ENCODE measurements around the gene CKAP2. TPM values are rescaled to one million over a fixed set of nuclear protein-coding genes. Genes with fewer than 3 reads are reported as not detected.
"Not testable (repeated sequence)": the region's sequence is repeated elsewhere in the genome, so short reads cannot be mapped to it uniquely, and the experiment has no call there.

Gene CKAP2, protein sequence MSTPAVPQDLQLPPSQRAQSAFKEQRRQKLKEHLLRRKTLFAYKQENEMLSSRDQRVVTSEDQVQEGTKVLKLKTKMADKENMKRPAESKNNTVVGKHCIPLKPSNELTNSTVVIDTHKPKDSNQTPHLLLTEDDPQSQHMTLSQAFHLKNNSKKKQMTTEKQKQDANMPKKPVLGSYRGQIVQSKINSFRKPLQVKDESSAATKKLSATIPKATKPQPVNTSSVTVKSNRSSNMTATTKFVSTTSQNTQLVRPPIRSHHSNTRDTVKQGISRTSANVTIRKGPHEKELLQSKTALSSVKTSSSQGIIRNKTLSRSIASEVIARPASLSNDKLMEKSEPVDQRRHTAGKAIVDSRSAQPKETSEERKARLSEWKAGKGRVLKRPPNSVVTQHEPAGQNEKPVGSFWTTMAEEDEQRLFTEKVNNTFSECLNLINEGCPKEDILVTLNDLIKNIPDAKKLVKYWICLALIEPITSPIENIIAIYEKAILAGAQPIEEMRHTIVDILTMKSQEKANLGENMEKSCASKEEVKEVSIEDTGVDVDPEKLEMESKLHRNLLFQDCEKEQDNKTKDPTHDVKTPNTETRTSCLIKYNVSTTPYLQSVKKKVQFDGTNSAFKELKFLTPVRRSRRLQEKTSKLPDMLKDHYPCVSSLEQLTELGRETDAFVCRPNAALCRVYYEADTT
- polyA plus RNA-seq (ENCODE audit: insufficient read length in 4 of 4) = 10 to 100 TPM; 48.2 to 59.1 (median 52.5) TPM

DNA sequence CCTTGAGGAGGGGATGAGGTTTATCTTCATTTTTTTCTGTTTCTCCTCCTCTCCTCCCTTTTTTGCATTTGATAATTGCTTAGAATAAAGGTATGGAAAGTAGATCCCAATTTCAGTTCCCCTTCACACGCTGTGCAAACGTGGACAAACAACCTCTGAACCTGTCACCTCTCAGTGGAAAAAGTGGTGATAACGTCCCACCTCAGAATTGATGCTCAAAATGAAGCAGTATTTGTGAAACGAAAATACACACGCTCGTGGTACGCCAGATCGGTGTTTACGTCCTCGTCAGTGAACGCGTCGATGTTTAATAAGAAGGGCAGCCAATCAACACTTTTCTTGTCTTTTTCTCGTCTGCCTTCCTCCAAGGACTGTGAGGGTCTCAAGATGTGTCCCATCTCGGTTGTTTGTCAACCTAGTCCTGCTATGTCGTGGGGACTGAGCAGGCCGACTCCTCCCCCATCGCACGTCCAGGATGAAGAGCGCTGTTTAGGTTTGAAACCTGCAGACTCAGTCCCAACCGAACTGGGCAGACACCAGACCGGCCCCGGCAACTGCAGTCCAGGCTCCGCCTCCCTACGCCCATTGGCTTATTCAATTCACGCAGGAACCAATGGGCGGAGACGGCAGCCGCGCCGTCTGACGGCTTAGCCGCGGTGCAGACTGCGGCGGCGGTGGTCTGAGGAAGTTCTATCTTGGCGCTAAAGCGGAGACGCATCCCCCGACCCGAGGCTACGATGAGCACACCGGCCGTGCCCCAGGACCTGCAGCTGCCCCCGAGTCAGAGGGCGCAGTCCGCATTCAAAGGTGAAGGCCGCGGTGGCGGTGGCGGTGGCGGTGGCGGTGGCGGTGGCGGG is at the start of gene CKAP2:
CKAP2 (plus strand) TSS at position 659 of the 857 bp plus-strand sequence; CDS start at position 738, 79 bp downstream.
- DNase-seq (ENCODE audit: low read depth in 4 of 4, low spot score in 2 of 4) = peak; percentile 80 to 90 (median 90)

DNA sequence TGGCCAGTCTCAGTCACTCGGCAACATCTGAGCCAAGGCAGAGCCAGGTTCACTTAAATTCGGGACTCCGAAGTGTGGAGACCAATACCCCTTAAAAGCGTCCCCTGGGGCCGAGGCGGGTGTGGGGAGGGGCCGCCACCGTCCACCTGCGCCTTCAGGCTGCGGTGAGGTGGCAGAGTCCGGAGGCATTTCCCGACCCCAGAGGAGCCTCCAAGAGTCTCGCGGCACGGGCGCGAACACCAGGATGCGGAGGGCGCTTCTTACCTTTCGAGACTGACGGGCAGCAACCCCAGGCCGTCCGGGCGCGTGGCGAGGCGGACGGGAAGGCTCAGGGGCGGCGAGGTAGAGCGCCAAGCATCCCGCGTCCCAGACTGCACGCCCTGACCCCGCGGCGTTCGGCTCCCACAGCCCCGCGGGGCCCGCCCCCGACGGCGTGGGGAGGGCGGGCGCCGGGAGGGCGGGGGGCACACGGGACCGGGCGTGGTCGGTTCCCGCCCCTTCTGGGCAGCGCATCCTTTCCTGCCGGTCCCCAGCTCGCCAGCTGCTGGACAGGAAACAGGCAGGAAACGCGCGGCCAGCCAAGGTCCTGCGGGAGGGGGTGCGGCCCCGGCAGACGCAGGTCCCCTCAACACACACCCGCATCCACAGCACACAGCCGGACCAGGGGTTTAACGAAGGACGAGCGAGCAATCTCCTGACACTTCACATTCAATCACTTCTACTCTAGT is 49.3 kb upstream of the CKAP2 start, which contains the start of gene THSD1:
THSD1 (minus strand) TSS at position 406 of the 728 bp plus-strand sequence. CDS start 3,572 bp downstream, outside the sequence.
- peak in 1 of 4 donors; percentile 6 for DNase-seq (ENCODE audit: low read depth in 4 of 4, low spot score in 2 of 4)

DNA sequence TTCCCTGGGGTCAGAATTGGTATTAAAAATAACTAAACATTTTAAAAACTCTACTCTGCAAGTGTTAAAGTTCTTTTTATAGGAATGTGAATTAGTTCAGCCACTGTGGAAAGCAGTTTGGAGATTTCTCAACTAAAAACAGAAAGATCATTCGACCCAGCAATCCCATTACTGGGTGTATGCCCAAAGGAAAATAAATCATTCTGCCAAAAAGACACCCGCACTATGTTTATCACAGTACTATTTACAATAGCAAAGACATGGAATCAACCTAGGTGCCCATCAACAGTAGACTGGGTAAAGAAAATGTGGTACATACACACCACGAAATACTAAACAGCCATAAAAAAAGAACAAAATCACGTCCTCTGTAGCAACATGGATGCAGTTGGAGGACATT is 48.6 kb upstream of the CKAP2 start:
- DNase-seq (ENCODE audit: low read depth in 4 of 4, low spot score in 2 of 4) = no peak

DNA sequence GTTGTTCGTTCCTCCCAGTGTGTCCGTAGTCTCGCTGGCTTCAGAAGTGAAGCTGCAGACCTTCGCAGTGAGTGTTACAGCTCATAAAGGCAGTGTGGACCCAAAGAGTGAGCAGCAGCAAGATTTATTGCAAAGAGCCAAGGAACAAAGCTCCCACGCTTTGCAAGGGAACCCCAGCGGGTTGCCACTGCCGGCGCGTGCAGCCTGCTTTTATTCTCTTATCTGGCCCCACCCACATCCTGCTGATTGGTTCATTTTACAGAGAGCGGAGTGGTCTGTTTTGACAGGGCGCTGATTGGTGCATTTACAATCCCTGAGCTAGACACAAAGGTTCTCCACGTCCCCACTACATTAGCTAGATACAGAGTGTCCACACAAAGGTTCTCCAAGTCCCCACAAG is 47.8 kb upstream of the CKAP2 start:
- not testable (repeated sequence) for DNase-seq (ENCODE audit: low read depth in 4 of 4, low spot score in 2 of 4)

DNA sequence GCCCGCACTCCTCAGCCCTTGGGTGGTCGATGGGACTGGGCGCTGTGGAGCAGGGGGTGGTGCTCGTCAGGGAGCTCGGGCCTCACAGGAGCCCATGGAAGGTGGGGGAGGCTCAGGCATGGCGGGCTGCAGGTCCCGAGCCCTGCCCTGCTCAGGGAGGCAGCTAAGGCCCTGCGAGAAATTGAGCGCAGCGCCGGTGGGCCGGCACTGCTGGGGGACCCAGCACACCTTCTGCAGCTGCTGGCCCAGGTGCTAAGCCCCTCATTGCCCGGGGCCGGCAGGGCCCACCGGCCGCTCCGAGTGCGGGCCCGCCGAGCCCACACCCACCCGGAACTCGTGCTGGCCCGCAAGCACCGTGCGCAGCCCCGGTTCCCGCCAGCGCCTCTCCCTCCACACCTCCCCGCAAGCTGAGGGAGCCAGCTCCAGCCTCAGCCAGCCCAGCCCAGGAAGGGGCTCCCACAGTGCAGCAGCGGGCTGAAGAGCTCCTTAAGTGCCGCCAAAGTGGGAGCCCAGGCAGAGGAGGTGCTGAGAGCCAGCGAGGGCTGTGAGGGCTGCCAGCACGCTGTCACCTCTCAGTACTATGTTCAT is 47.1 kb upstream of the CKAP2 start:
- not testable (repeated sequence) for DNase-seq (ENCODE audit: low read depth in 4 of 4, low spot score in 2 of 4)

DNA sequence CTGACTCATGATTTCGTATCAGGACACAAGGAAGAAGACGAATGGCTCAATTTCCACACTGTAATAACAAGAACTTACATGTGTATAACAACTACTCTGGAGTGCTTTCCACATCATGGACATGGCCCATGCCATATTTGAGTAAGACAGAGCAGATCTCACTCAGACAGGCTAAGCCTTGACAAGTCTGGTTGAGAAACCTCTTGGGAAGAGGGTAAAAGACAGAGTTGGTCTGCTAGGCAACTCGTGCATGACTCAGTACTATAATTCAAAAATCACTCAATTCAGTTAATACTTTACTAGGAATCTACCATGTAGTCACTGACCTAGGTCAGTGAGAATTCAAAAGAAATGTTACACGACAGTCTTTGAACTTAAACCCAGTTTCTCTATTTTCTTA is 43.6 kb upstream of the CKAP2 start:
- no peak for DNase-seq (ENCODE audit: low read depth in 4 of 4, low spot score in 2 of 4)

DNA sequence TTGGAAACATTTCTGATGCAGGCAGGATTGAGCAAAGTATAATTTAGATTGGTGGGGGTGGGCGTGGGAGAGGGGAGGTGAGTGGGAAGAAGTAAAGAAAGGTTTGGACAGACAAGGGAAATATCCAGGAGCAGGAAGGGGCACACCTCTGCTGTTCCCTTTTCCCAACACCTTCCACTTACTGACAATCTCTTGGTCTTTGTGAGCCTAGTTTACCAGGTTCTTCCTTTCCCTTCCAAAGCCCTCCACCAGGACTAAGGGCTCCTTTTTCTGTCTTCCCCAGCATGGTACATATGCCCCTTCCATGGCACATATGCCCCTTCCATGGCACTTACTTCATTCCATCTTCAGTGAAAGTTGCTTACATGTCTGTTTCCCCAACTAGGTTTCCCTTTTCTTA is 43.1 kb upstream of the CKAP2 start:
- DNase-seq (ENCODE audit: low read depth in 4 of 4, low spot score in 2 of 4) = no peak

DNA sequence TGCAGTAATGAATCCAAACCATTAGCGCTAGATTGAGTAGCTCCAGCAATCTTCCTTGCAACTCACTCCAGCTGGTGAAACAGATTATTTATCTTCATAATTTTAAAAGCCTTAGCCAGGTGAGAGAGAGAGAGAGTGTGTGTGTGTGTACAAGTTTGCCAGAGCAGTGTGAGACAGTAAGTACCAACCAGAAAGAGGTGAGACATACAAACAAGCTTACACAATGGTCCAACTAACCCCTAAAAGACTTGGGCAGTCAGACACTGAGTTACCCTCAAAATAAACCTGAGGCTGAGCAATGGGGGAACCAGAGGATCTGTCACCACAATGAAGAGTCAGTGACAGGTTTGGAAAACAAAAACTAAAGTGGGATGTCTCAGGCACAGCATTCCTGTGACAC is 41.2 kb upstream of the CKAP2 start:
- DNase-seq (ENCODE audit: low read depth in 4 of 4, low spot score in 2 of 4) = no peak

DNA sequence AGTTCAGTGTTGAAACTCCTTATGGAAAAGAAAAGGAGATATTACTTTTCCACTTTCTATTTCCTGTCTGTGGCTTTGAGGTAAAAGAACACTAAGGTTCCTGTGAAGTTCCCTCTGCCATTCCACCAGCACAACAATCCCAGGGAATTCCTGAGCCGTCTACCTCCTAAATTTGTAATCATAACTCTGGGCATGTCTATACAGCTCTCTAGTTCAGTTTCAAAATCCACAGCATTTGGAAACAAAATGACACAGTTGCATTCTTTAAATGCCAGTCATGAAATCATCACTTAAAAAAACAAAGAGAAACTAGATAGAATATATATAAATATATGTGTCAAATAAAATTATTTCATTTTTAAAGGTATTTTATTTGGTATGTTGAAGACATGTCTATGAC is 40.3 kb upstream of the CKAP2 start:
- DNase-seq (ENCODE audit: low read depth in 4 of 4, low spot score in 2 of 4) = no peak

DNA sequence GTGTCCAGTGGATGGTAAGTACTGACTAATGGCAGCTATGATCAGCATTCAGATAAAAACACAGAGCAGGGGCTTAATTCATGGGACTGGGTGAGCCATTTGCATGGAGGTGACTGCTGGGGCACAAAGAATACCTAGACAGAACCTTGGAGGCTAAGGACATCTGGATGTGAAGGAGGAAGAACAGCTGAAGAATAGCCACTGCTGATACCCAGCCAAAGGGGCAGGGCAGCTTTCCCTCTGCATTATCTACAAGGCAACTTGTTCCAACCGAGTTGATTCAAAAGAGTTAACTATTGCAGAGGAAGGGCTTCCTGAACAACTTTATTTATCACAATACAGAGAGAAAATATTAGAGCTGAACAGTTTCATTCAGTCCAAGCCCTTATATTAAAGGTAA is 36.2 kb upstream of the CKAP2 start:
- DNase-seq (ENCODE audit: low read depth in 4 of 4, low spot score in 2 of 4) = no peak

DNA sequence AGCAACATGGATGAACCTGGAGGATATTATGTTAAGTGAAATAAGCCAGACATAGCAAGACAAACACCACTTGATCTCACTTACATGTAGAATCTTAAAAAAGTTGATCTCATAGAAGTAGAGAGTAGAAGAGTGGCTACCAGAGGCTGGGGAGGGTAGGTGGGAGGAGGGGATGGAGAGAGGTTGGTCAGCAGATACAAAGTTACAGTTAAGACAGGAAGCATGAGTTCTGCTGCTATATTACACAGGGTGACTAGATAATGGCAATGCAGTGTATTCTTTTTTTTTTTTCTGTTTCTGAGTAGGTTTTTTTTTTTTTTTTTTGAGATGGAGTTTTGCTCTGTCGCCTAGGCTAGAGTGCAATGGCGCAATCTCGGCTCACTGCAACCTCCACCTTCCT is 34.1 kb upstream of the CKAP2 start:
- no peak for DNase-seq (ENCODE audit: low read depth in 4 of 4, low spot score in 2 of 4)

DNA sequence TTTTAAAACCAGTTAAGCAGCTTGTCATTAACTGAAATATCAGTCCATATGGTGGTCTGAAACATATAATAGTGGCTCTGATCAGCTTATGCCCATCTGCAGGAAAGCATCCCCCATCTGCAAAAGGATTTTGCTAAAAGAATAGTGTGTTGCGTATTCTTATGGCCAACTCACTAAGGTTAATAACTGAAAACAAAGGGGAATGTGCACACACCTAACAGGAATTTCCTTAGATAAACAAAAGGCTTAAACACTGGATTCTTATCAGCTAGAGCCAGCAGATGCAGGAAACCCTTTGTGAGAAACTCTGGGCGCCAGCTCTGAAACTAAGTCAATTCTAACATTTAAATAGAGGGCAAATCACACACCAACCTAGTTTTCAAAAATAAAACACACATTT is 27.0 kb upstream of the CKAP2 start:
- DNase-seq (ENCODE audit: low read depth in 4 of 4, low spot score in 2 of 4) = no peak

DNA sequence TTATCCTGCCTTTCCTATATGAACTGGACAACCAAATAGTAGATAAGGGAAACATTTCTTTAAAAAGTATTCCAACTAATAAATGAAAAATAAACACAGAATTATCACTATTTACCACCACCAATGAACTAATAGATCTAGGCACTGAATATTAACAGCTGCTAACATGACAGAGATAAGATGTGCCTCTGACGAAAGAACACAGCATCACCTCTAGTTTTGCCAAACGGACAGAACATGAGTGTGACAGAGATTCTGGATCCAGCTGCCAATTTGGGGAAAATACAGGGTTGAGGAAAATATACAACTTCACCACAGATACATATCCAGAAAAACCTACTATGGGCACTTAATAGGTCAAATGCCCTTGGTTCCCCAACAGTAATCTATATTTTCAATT is 22.8 kb upstream of the CKAP2 start:
- DNase-seq (ENCODE audit: low read depth in 4 of 4, low spot score in 2 of 4) = no peak

DNA sequence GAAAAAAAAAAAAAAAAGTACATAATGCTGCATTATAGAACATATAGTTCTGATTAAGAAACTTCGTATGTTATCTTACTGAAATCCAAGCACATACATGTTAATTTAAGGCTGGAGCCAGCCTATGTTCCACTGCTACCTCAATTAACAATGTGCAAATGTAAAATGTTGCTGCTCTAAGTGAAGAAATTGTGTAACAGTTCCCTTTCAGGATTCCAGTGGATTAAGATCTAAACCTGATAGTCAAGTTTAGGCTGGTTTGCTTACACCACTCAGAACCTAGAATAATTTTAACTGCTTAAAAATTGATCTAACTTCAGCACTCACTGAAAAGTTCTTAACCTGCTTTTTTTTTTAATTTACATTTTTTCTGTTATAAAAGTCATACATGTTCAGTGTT is 9.0 kb upstream of the CKAP2 start:
- DNase-seq (ENCODE audit: low read depth in 4 of 4, low spot score in 2 of 4) = no peak

DNA sequence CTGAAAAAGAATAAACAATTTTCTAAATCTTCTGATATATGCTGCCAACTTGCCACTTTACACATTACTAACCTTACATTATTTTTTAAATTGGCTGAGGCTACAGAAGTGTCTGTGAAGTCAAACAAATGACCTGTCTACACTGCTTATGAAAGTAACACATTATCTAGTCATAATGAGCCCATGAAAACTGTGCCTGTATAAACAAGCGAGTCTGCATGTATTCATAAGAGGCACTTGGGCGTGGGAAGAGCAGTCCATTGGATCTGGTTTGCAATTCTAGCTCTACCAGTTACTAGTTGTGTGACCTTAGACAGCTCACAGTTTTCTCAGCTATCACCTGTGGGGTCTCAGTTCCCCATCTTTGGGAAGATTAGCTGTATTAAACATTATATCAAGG is 7.9 kb upstream of the CKAP2 start:
- DNase-seq (ENCODE audit: low read depth in 4 of 4, low spot score in 2 of 4) = no peak

DNA sequence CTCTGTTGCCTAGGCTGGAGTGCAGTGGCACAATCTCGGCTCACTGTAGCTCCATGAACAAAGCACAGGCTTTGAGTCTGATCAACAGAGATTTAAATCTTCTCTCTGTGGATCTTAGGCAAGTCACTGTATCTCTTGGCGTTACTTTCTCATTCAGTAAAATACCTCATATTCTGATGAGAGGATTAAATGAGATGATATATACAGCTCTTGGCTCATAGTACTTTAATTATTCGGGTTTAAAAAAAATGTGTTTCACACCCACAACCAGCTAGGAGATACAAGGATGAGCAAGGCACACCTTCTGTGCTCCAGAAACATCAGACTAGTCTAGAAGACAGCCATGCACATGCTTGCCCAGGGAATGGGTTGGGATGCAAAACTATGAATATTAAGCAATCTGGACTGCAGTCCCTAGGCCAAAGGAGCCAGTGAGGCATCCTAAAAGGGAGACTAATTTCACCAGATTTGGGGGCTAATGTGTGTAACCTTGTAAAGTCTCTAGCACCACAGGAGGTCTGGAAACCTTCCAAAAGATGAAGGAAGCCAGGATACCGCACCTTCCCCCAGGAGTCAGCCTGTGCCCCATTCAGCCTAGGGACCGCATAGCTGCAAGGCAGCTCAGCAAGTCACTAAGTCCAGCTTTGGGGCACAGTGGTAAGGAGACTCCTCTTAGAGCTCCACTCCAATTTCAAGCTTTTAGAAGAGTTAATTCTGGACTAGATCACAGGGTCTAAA is 7.3 kb upstream of the CKAP2 start:
- DNase-seq (ENCODE audit: low read depth in 4 of 4, low spot score in 2 of 4) = no peak

DNA sequence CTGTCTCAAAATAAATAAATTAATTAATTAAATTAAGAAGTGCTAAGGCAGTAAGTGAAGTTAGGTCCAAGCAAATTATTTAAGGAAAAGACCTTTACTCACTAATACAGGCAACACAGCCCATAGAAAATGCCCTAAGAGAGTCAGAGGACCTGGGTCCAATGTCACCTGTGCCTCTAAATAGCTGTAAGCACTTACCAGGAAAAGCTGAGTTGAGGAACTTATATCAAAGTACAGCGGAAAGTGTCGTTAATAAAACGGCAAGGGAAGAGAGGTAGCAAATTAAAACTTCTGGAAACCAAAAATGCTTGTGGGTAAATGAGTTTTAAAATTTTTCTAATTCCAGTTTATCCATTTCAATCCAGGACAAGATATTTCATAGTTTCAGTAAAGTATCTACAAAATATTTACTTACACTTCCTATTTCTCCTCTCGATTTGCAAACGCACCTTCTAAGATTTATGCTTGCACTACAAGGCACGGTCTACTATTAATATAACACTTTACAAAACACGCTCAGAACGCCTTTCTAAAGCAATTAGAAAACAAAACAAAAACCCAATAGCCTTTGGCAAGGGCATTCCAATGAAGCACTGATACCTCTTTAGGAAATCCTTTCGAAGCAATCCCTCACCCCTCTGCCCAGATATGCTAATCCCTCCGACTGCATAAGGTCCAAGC is 5.8 kb upstream of the CKAP2 start:
- DNase-seq (ENCODE audit: low read depth in 4 of 4, low spot score in 2 of 4) = peak in 1 of 4 donors; percentile 6

DNA sequence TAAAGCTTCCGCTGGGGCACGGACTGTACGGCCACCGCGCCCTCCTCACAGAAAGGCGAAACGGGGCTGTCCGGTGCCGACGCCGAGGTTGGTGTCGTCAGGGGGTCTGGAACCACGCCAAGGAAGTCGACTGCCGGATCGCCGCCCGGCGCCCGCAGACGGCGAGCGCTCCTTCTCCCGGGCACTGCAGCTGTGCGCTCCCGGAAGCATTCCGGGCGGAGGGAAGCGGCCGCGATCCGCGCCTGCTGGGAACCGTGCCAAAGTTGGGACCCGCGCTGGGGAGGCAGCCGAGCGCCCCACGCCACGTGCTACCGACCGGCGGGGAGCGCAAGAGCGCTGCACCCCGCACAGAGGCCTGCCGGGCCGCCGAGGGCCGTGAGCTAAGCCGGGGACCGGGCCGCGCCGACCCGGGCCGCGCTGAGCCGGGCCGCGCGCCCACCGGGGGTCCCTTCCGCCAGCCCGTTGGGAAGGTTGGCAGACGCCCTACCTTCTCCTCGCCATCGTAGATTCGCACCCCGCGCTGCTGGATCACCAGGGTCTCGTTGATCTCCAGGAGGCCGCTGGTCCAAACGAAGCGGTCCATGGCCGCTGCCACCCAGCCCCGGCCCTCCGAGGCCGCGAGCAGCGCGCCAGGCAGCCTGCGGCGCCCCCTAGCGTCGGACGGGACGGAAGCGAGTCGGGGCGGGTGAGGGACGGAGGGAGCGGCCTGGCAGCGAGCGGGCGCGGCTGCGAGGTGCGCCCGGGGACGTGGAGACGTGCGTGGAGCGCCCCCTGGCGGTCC is 5.1 kb upstream of the CKAP2 start, which contains the start of gene VPS36:
VPS36 (minus strand) TSS at position 623 of the 781 bp plus-strand sequence; CDS start at position 583, 40 bp downstream.
- DNase-seq (ENCODE audit: low read depth in 4 of 4, low spot score in 2 of 4) = peak; percentile 89 to 94 (median 92)
